ENCODE results near the gene CEP85.

Gene CEP85

DNA sequence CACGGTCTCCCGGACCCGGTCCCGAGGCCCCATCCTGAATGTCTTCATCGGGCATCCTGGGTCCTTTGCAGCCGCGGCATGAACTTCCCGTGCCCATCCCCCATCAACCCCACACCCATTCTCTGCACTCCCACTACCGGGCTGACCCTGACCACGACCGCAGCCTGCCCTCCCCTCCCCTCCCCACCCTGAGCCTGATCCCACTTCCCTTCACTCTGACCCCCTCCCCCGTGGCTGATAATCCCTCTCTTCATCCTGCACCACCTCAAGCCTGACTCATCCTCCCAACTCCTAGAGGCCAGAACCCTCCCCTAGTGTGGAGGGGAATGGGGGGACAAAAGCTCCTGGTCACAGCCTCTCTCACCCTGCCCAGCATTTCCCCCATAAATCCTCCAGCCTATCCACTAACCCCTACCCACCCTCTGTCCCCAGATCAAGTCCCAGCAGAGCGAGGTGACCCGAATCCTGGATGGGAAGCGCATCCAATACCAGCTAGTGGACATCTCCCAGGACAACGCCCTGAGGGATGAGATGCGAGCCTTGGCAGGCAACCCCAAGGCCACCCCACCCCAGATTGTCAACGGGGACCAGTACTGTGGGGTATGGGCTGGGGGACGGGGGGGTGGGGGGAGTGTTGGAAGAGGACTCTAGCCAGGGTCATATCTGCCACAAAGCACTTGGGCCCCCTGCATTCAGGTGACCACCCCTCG is 46.5 kb downstream of the CEP85 start:
- Histone ChIP-seq H4K20me1 (ENCODE audit: insufficient read depth, low read length) (no peaks in the 10 kb centered on the region), H3K9ac (ENCODE audit: low read length) (peak overlapping the region; percentile 78), H2AFZ (ENCODE audit: low read depth, low read length) (no peak overlapping the region), H3K27me3 (ENCODE audit: low read depth, low read length) (no peaks in the 10 kb centered on the region), H3K36me3 (replicated peaks; ENCODE audit: low read depth, low read length) (peaks cover 24% of the 10 kb centered on the region), H3K4me3 (ENCODE audit: low read length) (peak overlapping the region; percentile 95), H3K4me1 (ENCODE audit: low read length) (peaks cover 11% of the 10 kb centered on the region), H3K79me2 (ENCODE audit: low read length) (no peaks in the 10 kb centered on the region), H3K4me2 (ENCODE audit: low read length) (peak overlapping the region; percentile 92), H3K27ac (ENCODE audit: low read length) (no peak overlapping the region), H3K9me3 (ENCODE audit: insufficient read depth, low read length) (no peaks in the 10 kb centered on the region)
- TF ChIP-seq CTCF (IDR thresholded peaks at IDR 0.05; ENCODE audit: low read depth, low read length) (no peak), EZH2phosphoT487 (IDR thresholded peaks at IDR 0.05; ENCODE audit: low read depth) (no peak)

- no peaks in the 10 kb centered on the region for H3K79me2 ChIP-seq (ENCODE audit: low read length)
- no peaks in the 10 kb centered on the region for H4K20me1 ChIP-seq (ENCODE audit: insufficient read depth, low read length)
- peaks cover 11% of the 10 kb centered on the region for H3K4me1 ChIP-seq (ENCODE audit: low read length)
- H3K4me3 ChIP-seq (ENCODE audit: low read length) = no peak overlapping the region
- H3K27me3 ChIP-seq (ENCODE audit: low read depth, low read length) = no peaks in the 10 kb centered on the region
- no peak for TF ChIP-seq EZH2phosphoT487 (IDR thresholded peaks at IDR 0.05; ENCODE audit: low read depth)
- TF ChIP-seq CTCF (IDR thresholded peaks at IDR 0.05; ENCODE audit: low read depth, low read length) = no peak
- no peaks in the 10 kb centered on the region for H3K9me3 ChIP-seq (ENCODE audit: insufficient read depth, low read length)
- no peak overlapping the region for H3K9ac ChIP-seq (ENCODE audit: low read length)
- H2AFZ ChIP-seq (ENCODE audit: low read depth, low read length) = no peak overlapping the region
- H3K4me2 ChIP-seq (ENCODE audit: low read length) = no peak overlapping the region
- no peak overlapping the region for H3K27ac ChIP-seq (ENCODE audit: low read length)
- peaks cover 23% of the 10 kb centered on the region for H3K36me3 ChIP-seq (replicated peaks; ENCODE audit: low read depth, low read length)
Measured at GRCh38 chr1:26281091-26281958, 47.3 kb downstream of the CEP85 start.

DNA sequence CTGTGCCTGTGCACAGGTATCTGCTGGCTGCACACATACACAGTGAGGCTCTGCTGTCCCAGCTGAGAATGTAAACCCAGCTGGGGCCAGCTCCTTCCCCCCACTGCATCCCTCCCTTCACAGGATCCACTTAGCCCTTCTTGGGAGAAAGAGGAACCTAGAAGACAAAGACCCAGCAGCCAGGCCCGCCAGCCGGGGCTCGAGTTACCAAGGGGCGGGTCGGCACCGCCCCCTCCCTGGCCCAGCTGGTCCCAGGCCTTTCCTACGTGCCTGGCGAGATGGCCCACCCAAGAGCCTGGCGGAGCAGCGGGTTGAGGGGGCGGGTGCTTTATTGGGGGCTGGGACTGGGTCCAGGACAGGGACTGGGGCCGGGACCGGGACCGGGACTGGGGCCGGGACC is 48.0 kb downstream of the CEP85 start:
- Histone ChIP-seq H4K20me1 (ENCODE audit: insufficient read depth, low read length) (no peaks in the 10 kb centered on the region), H3K79me2 (ENCODE audit: low read length) (no peaks in the 10 kb centered on the region), H3K9me3 (ENCODE audit: insufficient read depth, low read length) (no peaks in the 10 kb centered on the region), H3K27me3 (ENCODE audit: low read depth, low read length) (no peaks in the 10 kb centered on the region), H3K4me2 (ENCODE audit: low read length) (no peak overlapping the region), H3K36me3 (replicated peaks; ENCODE audit: low read depth, low read length) (peaks cover 16% of the 10 kb centered on the region), H3K4me1 (ENCODE audit: low read length) (peaks cover 14% of the 10 kb centered on the region), H3K9ac (ENCODE audit: low read length) (no peak overlapping the region), H3K4me3 (ENCODE audit: low read length) (no peak overlapping the region), H3K27ac (ENCODE audit: low read length) (no peak overlapping the region), H2AFZ (ENCODE audit: low read depth, low read length) (no peak overlapping the region)
- TF ChIP-seq EZH2phosphoT487 (IDR thresholded peaks at IDR 0.05; ENCODE audit: low read depth) (no peak), CTCF (IDR thresholded peaks at IDR 0.05; ENCODE audit: low read depth, low read length) (no peak)

DNA sequence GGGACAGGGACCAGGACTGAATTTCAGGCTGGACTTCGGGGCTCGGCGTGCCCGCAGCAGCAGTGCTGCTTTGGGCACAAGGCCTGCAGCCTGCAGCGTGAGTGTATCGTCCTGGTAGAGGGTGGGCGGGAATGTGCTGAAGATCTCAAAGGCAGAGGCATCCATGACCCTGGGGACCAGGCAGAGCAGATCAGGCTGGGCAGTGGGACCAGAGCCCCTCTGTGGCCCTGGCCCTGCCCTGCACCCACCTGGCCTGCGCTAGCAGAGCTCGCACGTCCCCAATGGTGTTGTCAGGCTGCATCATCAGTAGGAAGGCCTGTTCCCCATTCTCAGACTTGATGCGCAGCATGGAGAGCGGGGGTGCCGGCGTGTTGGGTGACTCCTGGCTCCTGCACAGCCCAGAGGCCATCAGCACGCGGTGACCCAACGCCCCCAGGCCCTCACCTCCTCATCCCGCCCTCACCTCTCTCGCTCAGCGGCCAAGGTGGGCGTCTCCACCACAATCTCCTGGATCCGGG is 48.5 kb downstream of the CEP85 start:
- peaks cover 19% of the 10 kb centered on the region for H3K4me1 ChIP-seq (ENCODE audit: low read length)
- no peak overlapping the region for H3K4me3 ChIP-seq (ENCODE audit: low read length)
- no peaks in the 10 kb centered on the region for H3K79me2 ChIP-seq (ENCODE audit: low read length)
- no peak overlapping the region for H3K4me2 ChIP-seq (ENCODE audit: low read length)
- H3K36me3 ChIP-seq (replicated peaks; ENCODE audit: low read depth, low read length) = peaks cover 11% of the 10 kb centered on the region
- H2AFZ ChIP-seq (ENCODE audit: low read depth, low read length) = no peak overlapping the region
- H3K9me3 ChIP-seq (ENCODE audit: insufficient read depth, low read length) = no peaks in the 10 kb centered on the region
- no peak for TF ChIP-seq CTCF (IDR thresholded peaks at IDR 0.05; ENCODE audit: low read depth, low read length)
- TF ChIP-seq EZH2phosphoT487 (IDR thresholded peaks at IDR 0.05; ENCODE audit: low read depth) = no peak
- H3K27me3 ChIP-seq (ENCODE audit: low read depth, low read length) = no peaks in the 10 kb centered on the region
- no peak overlapping the region for H3K9ac ChIP-seq (ENCODE audit: low read length)
- no peaks in the 10 kb centered on the region for H4K20me1 ChIP-seq (ENCODE audit: insufficient read depth, low read length)
- H3K27ac ChIP-seq (ENCODE audit: low read length) = no peak overlapping the region

Measured in OCI-LY3 (cell line).